Neural progenitor cell (in vitro differentiated cells): ENCODE data around the gene UBN2. TPM values are rescaled to one million over a fixed set of nuclear protein-coding genes. Genes with fewer than 3 reads are reported as not detected.
A peak's percentile ranks its signal among the peaks of the same experiment; 100 is the strongest.

ENCODE experiments used
- DNase-seq: peaks from one replicate; pipeline ENCODE4 v3.0.0-alpha.2; 2016; ENCODE audit warnings: low spot score
- H2AFZ ChIP-seq: fragments of 200-600 bp; sonication (generic); replicated peaks from 2 replicates; pipeline ENCODE4 v1.6.1; 2016; ENCODE audit warnings: antibody characterized with exemption
- H3F3A ChIP-seq: fragments of 200-600 bp; sonication (generic); 2 replicates; pipeline ENCODE4 v1.6.1; 2016; ENCODE audit warnings: antibody characterized with exemption, low read depth
- H3K27ac ChIP-seq: fragments of 200-600 bp; sonication (generic); 2 replicates; pipeline ENCODE4 v1.5.1; 2016; ENCODE audit warnings: mild to moderate bottlenecking
- H3K27me3 ChIP-seq: fragments of 200-600 bp; sonication (generic); 2 replicates; pipeline ENCODE4 v1.6.1; 2016; ENCODE audit warnings: mild to moderate bottlenecking, moderate library complexity
- H3K36me3 ChIP-seq: fragments of 200-600 bp; sonication (generic); 2 replicates; pipeline ENCODE4 v1.5.1; 2016
- H3K4me1 ChIP-seq: fragments of 200-600 bp; sonication (generic); 2 replicates; pipeline ENCODE4 v1.6.1; 2016; ENCODE audit warnings: mixed run types
- H3K4me2 ChIP-seq: fragments of 200-600 bp; sonication (generic); 2 replicates; pipeline ENCODE4 v1.6.1; 2016
- H3K4me3 ChIP-seq: fragments of 200-600 bp; sonication (generic); 2 replicates; pipeline ENCODE4 v1.5.1; 2016
- H3K79me2 ChIP-seq: fragments of 200-600 bp; sonication (generic); 2 replicates; pipeline ENCODE4 v1.6.1; 2016; ENCODE audit warnings: low read depth
- H3K9ac ChIP-seq: fragments of 200-600 bp; sonication (generic); 2 replicates; pipeline ENCODE4 v1.6.1; 2016
- H3K9me3 ChIP-seq: fragments of 200-600 bp; sonication (generic); 2 replicates; pipeline ENCODE4 v1.5.1; 2016; ENCODE audit warnings: low read depth
- H4K20me1 ChIP-seq: fragments of 200-600 bp; sonication (generic); 2 replicates; pipeline ENCODE4 v1.6.1; 2016; ENCODE audit warnings: low read depth
- H3K27ac Mint-ChIP-seq: 3 replicates; pipeline ENCODE4 v1.8.0; 2021; ENCODE audit warnings: mixed read lengths
- H3K27me3 Mint-ChIP-seq: 2 replicates; pipeline ENCODE4 v1.8.0; 2022; ENCODE audit warnings: low read depth, mild to moderate bottlenecking, inconsistent platforms, moderate library complexity, mixed read lengths; ENCODE audit not compliant: insufficient read depth
- H3K36me3 Mint-ChIP-seq: 3 replicates; pipeline ENCODE4 v1.8.0; 2021; ENCODE audit warnings: mixed read lengths
- H3K4me1 Mint-ChIP-seq: 3 replicates; pipeline ENCODE4 v1.8.0; 2021; ENCODE audit warnings: mixed read lengths
- H3K4me3 Mint-ChIP-seq: 3 replicates; pipeline ENCODE4 v1.8.0; 2021; ENCODE audit warnings: mild to moderate bottlenecking, moderate library complexity, mixed read lengths
- H3K9me3 Mint-ChIP-seq: 3 replicates; pipeline ENCODE4 v1.8.0; 2020; ENCODE audit warnings: mixed read lengths
- EZH2 ChIP-seq: fragments of 200-600 bp; sonication (generic); IDR thresholded peaks from 2 replicates; pipeline ENCODE4 v1.6.1; 2017; ENCODE audit warnings: antibody characterized with exemption, mild to moderate bottlenecking, moderate library complexity
- EZH2phosphoT487 ChIP-seq: fragments of 200-600 bp; sonication (generic); IDR thresholded peaks from 2 replicates; pipeline ENCODE4 v1.6.1; 2017; ENCODE audit warnings: antibody characterized with exemption
- total RNA-seq: library from RNA; depleted of rRNA; stranded (reverse); fragments of >200 nt; gene quantifications from 2 replicates; pipeline ENCODE4 v1.2.3, GENCODE V29; 2015; ENCODE audit warnings: low replicate concordance
- TF ChIP-seq, protein P1 (sequence below): fragments of 200-600 bp; sonication (generic); IDR thresholded peaks from 2 replicates; pipeline ENCODE4 v1.5.1; 2017; ENCODE audit warnings: antibody characterized with exemption, mild to moderate bottlenecking

UBN2 gene
- total RNA-seq, 1 donor from 2014 or later = 19.5 TPM

DNA sequence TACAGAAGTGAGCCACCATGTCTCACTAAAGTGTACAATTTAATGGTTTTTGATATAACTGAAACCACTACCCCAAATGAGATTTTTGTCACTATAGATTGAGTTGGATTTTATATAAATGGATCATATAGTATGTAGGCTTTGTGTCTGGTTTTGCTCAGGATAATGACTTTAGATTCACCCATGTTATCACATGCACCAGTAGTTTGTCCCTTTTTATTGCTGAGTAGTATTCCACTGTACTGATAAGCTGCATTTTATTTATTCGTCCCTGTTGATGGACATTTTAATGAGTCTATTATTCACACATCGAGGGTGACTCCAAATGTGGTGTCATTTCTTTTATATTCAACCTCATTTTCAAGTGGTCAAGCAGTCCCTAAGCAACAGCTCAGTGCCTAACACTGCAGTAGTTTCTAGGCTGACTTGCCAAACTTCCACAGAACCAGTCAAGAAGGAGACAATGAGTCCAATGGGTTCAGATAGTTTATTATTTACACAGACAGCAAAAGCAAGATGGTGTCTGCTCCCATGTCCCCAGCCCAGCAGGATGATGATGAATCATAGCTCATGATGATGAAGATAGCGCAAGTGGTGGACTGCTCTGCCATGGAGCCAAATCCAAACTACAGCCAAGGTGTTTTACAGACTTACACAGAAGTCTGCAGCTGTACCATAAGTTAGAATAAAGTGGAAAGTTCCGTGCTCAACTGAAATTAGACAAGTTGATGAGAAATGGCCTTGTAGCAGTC is 103.5 kb downstream of the UBN2 start:
- H4K20me1 ChIP-seq = no peaks in the 10 kb centered on the region
- H2AFZ ChIP-seq = no peak overlapping the region
- TF ChIP-seq, protein P1, sequence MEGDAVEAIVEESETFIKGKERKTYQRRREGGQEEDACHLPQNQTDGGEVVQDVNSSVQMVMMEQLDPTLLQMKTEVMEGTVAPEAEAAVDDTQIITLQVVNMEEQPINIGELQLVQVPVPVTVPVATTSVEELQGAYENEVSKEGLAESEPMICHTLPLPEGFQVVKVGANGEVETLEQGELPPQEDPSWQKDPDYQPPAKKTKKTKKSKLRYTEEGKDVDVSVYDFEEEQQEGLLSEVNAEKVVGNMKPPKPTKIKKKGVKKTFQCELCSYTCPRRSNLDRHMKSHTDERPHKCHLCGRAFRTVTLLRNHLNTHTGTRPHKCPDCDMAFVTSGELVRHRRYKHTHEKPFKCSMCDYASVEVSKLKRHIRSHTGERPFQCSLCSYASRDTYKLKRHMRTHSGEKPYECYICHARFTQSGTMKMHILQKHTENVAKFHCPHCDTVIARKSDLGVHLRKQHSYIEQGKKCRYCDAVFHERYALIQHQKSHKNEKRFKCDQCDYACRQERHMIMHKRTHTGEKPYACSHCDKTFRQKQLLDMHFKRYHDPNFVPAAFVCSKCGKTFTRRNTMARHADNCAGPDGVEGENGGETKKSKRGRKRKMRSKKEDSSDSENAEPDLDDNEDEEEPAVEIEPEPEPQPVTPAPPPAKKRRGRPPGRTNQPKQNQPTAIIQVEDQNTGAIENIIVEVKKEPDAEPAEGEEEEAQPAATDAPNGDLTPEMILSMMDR = no peak
- TF ChIP-seq EZH2phosphoT487 = no peak
- no peak for TF ChIP-seq EZH2
- Mint-ChIP-seq H3K4me3 (no peak overlapping the region), H3K4me1 (no peaks in the 10 kb centered on the region), H3K27me3 (peaks cover 7% of the 10 kb centered on the region), H3K9me3 (peaks cover 6% of the 10 kb centered on the region), H3K27ac (no peak overlapping the region), H3K36me3 (no peaks in the 10 kb centered on the region)
- H3K9me3 ChIP-seq = no peaks in the 10 kb centered on the region
- H3K4me2 ChIP-seq = no peak overlapping the region
- H3K27me3 ChIP-seq = no peaks in the 10 kb centered on the region
- H3K4me1 ChIP-seq = no peaks in the 10 kb centered on the region
- no peaks in the 10 kb centered on the region for H3K79me2 ChIP-seq
- no peak overlapping the region for H3K9ac ChIP-seq
- DNase-seq = no peak
- H3F3A ChIP-seq = peaks cover 8% of the 10 kb centered on the region
- no peak overlapping the region for H3K27ac ChIP-seq
- no peak overlapping the region for H3K4me3 ChIP-seq
- no peaks in the 10 kb centered on the region for H3K36me3 ChIP-seq

DNA sequence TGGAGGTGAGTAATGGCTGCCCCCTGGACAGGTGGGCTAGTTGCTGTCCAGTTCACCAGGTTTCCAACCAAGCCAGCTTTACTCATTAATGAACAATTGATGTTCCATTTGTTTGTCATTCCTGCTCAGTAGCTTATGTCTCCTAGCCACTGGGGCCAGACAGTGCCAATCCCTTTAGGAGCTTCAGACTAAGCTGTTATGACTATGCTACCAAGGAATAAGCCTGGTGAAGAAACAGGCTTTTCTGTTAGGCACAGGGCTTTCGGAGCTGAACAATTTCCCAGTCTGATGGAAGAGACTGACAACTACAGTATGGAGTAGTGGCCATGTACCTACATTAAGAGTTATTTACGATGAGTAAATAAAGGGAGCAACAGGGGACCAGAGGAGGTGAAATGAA is 108.0 kb downstream of the UBN2 start:
- Mint-ChIP-seq H3K27ac (no peak overlapping the region), H3K4me1 (peaks cover 16% of the 10 kb centered on the region), H3K36me3 (peaks cover 6% of the 10 kb centered on the region), H3K27me3 (peaks cover 16% of the 10 kb centered on the region), H3K4me3 (peak overlapping the region; percentile 95), H3K9me3 (peaks cover 17% of the 10 kb centered on the region)
- Histone ChIP-seq H3K4me2 (no peak overlapping the region), H3K9ac (no peak overlapping the region), H3K4me1 (peaks cover 3% of the 10 kb centered on the region), H3K79me2 (peaks cover 24% of the 10 kb centered on the region), H3K9me3 (no peaks in the 10 kb centered on the region), H3K27me3 (no peaks in the 10 kb centered on the region), H2AFZ (no peak overlapping the region), H3K36me3 (no peaks in the 10 kb centered on the region), H3K4me3 (no peak overlapping the region), H3F3A (peaks cover 32% of the 10 kb centered on the region), H3K27ac (no peak overlapping the region), H4K20me1 (no peaks in the 10 kb centered on the region)
- DNase-seq = no peak
- TF ChIP-seq, protein P1 = no peak
- TF ChIP-seq EZH2phosphoT487 (no peak), EZH2 (no peak)

DNA sequence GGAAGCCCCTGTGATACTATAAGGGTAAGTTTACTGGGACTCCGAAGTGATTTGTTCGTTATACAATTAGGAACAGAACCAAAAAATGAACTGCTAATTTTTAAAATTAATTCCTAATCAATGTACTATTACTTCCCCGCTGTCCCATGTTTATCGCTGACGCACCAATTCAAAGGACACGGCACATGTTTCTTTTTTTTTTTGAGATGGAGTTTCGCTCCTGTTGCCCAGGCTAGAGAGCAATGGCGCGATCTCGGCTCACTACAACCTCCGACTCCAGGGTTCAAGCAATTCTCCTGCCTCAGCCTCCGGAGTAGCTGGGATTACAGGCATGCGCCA is 108.6 kb downstream of the UBN2 start:
- Histone ChIP-seq H3K36me3 (no peaks in the 10 kb centered on the region), H3K9ac (no peak overlapping the region), H3F3A (peaks cover 32% of the 10 kb centered on the region), H3K4me3 (peak overlapping the region; percentile 78), H3K9me3 (no peaks in the 10 kb centered on the region), H4K20me1 (no peaks in the 10 kb centered on the region), H3K4me2 (peak overlapping the region; percentile 86), H3K4me1 (peaks cover 3% of the 10 kb centered on the region), H3K27me3 (no peaks in the 10 kb centered on the region), H3K27ac (peak overlapping the region; percentile 99), H2AFZ (peak overlapping the region; percentile 67), H3K79me2 (peaks cover 28% of the 10 kb centered on the region)
- no peak for TF ChIP-seq EZH2phosphoT487
- peaks cover 17% of the 10 kb centered on the region for H3K9me3 Mint-ChIP-seq
- H3K36me3 Mint-ChIP-seq = peaks cover 8% of the 10 kb centered on the region
- peak overlapping the region; percentile 95 for H3K4me3 Mint-ChIP-seq
- H3K27me3 Mint-ChIP-seq = peaks cover 16% of the 10 kb centered on the region
- no peak for DNase-seq
- peaks cover 18% of the 10 kb centered on the region for H3K4me1 Mint-ChIP-seq
- H3K27ac Mint-ChIP-seq = no peak overlapping the region
